Raji (cell line): ENCODE measurements around the gene NT5DC3.

ENCODE experiments used
- POLR2A ChIP-seq: IDR thresholded peaks from 2 replicates; pipeline ENCODE4 v1.6.1; 2011; ENCODE audit warnings: low read depth, low read length, control low read depth; ENCODE audit not compliant: insufficient read depth

Gene NT5DC3

DNA sequence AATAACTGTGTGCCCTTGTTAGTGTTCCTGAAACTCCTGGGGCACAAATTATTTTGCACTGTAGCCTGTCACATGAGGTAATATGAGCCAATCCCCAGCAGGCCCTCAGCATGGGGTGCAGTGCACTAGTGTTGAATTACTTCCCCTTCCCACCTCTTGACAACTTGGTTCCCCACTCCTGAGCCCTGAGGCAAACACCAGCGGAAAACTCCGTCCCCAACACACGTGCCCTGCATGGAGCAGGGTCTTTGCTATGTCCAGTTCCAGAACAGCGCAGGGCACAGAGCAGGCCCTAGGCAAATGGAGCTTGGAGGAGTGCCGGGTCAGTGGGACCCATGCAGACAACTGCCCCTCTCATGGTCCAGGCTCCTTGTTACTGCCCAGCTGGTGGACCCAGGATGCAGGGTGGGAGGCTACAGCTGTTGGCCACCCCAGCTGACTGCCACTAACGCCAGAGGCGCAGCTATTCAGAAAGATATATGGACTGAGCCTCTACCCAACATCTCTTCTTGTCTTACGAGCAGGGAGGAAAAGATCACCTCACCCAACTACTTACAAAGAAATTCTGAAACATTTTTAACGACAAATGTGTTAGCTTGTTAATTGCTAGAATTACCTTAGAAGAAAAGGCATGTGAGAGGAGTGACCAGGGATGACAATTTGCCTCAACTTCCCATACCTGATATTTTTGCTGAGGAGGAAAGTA lies 71.6 kb downstream of the NT5DC3 start:
- TF ChIP-seq POLR2A, result no peak

DNA sequence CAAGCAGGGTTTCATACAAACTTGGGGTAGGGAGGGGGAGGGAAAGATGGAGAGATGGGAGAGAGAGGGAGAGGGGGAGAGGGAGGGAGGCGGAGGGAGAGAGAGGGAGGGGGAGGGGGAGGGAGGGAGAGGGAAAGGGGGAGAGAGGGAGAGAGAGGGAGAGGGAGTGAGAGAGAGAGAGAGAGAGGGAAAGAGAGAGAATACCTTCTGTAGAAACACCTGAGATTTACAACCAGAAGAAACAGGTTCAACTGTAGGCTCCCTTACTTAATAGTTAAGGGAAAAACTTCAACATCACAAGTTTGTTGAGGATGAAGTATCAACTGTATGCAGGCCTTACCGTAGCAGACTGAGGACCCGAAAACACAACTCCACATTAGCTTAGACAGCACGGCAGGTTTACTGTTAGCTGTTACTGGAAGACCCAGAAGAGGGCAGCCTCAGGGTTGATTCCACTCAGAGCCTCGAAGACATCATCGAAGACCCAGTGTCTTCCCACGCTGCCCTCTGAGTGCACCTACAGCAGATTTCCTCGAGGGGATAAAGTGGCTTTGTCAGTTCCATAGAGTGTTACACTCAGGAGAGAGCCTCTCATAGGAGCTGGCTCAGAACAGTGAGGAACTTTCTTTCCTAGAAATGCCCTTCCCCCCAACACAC lies 72.4 kb downstream of the NT5DC3 start:
- TF ChIP-seq POLR2A, result no peak

DNA sequence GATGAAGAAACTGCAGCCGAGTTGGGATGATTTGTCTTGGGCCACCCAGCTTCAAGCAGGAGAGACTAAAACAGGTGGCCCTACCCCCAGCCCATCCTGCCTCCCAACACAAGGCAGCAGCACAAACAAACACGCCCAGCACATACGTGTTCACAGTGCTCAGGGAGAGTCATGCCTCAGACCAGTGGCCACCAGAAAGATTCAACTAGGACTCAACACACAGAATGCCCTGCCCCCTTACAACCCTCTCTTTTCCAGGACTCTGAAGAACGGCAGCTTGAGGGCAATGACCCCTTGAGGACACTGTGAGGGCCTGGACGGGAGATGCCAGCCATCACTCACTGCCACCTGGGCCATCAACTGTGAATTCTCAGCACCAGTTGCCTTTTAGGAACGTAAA lies 75.0 kb downstream of the NT5DC3 start:
- no peak for TF ChIP-seq POLR2A

DNA sequence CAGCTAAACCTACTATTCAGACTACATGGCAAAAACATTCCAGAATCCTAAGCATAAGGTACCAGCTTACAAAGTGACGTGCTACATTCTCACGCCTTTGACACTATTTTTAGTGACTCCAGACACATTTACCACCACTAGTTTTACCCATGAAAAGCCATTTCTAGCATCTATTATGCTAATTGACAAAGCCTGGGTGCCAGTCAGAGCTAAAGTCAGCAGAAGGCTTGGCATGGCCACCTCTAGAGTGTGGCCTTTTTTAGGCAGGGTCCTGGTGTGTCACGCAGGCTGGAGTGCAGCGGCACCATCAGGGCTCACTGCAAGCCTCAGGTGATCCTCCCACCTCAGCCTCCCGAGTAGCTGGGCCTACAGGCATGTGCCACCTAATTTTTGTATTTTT lies 75.7 kb downstream of the NT5DC3 start:
- no peak for TF ChIP-seq POLR2A

DNA sequence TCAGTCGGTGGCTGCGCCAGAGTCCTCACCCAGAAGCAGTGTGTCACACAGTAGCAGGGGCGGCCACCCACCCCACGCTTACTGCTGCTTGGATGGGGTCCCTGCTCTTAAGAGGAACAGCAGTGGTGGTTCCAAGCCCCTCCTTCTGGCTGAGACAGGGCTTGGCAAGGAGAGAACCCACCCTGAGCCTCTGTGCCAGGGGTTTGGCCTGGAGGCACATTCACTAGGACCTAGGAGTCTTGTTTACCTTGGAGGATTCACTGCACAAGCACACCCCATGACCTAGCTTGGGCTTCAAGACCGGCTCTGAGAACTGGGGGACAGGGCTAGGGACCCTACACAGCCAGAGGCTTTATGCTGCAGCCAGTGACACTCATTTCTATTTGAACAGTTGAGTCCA lies 78.6 kb downstream of the NT5DC3 start:
- TF ChIP-seq POLR2A, result no peak

DNA sequence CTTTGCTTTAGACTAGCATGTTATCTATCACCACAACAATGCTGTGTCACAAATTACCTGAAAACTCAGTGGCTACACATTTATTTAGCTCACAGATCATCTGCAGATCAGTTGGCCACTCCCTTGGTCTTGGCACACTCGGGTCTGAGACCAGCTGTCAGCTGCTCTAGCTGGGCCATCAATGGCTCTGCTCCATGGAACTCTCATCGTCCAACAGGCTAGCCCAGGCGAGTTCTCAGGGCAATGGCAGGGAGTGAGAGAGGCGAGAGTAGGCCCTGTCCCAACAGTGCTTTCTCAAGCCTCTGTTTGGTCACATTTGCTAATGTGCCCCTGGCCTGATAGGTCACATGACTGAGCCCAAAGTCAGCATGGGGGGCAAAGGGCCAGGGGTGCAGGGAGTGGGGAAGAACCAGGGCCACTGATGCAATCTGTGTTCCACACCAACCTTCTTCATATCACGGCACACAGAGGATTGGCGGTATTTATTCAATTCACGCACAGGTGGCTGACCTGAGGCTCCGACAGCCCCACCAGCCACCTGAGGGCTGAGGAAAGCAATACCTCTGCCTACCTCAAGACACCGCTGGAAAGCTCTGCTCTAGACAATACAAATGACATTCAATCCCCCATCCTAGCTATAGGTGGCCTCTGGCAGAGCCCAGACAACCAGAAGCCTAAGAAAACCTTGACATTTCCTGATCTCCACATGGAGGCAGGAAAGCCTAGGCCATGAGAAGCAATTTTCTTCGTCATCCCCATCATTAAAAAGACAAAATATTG lies 82.5 kb downstream of the NT5DC3 start:
- TF ChIP-seq POLR2A, result no peak

DNA sequence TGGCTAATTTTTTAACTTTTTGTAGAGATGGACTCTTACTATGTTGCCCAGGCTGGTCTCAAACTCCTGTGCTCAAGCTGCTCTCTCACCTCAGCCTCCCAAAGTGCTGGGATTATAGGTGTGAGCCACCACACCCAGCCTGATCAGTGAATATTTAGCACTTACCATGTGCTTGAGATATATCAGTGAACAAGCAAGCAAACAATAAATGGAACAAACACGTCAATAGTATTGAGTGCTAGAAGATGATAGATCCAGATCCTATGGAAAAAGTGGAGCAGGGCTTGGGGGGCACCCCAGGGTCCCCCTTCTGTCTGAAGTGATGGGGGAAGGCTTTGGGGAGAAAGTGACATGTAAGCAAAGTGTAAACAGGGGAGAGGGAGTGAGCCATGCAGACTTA lies 83.8 kb downstream of the NT5DC3 start:
- TF ChIP-seq POLR2A, result no peak

DNA sequence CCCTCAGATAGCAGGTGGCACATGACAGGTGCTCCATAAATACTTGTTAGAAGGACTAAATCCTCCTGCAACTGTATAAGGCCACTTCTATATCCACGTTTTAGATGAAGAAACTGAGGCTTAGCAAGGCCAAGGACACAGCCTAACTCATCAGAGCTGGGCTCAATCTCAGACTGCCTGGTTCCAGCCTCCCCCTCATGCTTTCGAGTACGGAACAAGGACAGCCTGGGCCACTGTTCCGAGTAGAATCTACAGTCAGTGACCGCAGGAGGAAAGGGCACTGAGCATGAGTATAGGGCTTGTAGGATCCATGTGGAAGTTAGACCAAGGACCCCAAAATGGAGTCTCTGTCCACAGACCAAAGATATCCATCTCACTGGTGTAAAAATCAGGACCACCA lies 84.6 kb downstream of the NT5DC3 start:
- no peak for TF ChIP-seq POLR2A

DNA sequence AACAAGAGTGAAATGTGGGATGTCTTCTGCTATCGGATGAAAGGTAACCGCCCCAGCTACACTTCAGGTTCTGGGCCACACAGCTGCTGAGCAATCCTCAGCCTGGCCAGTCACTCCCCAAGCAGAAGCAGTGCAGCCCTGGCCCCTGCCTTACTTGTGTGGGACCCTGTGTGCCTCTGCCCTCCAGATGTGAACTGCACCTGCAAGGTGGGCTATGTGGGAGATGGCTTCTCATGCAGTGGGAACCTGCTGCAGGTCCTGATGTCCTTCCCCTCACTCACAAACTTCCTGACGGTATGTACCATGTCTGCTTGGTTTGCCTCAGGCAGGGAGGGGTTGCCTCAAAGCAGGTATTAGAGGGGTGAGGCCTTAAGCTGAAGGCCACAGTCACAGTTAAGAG lies 85.6 kb downstream of the NT5DC3 start:
- no peak for TF ChIP-seq POLR2A

DNA sequence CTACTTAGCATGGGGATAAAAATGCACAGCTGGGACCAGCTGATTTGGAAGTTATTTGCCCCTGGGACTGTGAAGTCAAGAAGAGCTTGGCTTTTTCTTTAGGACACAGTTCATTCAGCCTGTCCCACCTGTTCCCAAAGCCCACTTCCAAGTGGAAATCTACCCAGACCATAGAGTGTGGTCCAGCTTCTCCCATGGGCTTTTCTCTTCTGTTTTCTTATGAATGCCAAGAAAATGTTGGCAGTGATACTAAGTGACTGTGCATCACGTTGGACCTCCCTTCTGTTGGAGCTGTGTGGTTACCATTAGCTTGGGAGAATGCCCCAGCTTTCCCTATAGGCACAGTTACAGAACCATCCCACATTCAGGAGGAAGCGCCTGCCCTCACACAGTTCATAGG lies 89.4 kb downstream of the NT5DC3 start:
- TF ChIP-seq POLR2A, result no peak

DNA sequence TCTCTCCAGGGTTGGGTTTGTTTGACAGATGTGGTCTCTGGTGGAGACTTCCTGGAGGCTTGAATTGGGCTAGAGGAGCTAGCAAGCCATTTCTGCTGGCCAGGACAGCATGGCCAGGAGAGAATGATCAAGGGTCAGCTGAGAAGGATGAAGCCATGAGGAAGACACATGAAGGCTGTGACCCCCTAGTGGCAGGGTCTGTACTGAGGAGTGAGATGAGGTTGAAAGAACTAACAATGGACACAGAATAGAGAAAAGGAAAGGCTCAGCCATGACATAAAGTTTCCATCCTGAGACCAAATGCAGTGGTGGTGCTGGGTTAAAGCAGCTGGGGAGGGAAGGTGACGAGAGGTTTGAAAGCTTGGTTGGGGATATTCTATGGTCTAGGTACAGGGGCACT lies 89.9 kb downstream of the NT5DC3 start:
- no peak for TF ChIP-seq POLR2A

DNA sequence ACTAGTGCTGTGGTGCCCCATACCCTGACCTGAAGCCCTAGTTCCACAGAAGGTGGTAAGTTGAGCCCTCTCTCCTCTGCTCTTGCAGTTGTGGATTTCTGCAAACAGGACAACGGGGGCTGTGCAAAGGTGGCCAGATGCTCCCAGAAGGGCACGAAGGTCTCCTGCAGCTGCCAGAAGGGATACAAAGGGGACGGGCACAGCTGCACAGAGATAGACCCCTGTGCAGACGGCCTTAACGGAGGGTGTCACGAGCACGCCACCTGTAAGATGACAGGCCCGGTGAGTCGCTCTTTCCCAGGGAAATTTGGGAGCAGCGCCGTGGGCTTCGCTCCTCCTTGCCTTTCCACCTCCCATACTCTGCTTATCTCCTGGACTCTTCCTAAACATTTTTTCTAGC lies 92.2 kb downstream of the NT5DC3 start:
- no peak for TF ChIP-seq POLR2A

DNA sequence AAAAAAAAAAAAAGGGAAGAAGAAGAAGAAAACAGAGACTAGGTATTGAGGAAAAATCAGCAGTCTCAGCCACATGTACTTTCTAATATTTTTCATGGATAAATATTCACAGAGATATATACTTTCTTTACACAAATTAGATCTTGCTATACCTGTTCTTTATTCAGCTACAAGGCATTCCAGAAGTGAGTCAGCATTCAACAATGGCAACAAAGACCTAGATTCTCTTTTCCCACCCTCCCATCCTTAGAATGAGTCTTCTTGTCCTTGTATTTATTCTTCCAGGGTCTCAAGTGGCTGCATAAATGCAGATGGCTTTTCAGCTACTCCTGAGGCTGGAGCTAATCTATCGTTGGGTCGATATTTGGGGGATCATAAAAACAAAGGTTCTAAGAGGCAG lies 93.0 kb downstream of the NT5DC3 start:
- TF ChIP-seq POLR2A, result no peak

DNA sequence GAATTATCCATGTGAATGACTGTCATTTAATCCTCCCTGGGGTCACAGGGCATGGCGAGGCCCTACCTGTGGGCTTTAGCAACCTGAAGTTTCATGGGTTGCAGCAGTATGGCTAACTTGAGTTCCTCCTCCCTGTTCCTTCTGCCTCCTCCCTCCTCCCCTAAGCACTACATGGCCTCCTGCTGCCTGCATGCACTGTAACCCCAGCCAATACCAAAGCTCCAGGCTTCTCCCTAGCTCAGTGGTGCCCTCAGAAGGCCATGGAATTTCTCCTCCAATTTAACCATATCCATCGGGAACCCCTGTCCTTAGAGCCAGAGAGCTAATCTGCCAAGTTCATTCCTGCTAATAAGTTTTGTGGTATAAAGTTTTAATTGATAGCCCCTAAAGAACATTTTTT lies 95.1 kb downstream of the NT5DC3 start:
- TF ChIP-seq POLR2A, result no peak

DNA sequence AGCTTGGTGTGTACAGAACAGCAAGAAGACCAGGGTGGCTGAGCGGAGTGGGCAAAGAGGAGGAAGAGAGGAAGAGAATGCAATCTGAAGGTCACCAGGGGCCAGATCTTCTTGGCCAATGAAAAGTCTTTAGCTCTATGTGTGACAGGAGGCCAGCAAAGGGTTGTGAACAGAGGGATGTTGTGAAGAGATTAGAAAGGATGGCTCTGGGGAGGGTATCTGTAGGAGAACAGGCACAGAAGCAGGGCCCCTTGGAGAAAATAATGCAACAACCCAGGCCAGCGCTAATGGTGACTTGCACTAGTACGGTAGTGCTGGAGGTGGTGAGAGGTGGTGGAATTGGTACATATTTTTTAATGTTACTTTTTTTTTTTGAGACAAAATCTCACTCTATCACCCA lies 97.2 kb downstream of the NT5DC3 start:
- no peak for TF ChIP-seq POLR2A

DNA sequence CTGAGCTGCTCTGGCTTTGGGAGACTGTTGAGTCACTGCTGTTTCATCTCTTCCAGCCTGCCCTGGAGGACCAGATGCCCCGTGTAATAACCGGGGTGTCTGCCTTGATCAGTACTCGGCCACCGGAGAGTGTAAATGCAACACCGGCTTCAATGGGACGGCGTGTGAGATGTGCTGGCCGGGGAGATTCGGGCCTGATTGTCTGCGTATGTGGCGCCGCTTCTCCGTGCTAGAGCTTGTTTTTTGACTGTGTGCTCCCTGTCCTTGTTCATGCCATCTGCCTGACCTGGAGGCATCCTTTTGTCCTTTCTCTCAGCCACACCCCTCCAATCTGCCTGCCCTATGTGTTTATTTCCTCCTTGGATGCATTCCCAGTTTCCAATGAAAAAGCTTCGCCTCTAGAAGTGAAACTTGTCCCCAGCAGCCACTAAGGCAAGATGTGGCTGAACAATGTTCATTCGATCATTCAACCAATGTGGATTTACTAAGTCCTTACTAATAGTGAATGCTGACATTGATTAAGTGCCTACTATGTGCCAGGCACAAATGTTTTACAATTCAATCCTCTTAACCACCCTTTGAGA lies 98.6 kb downstream of the NT5DC3 start:
- TF ChIP-seq POLR2A, result no peak
